ENCODE measurements around the gene AXIN1.
A peak's percentile ranks its signal among the peaks of the same experiment; 100 is the strongest.

Gene AXIN1

GRCh38 chr16:325375-326145, 27.0 kb downstream of the AXIN1 start:
- no peak for DNase-seq (ENCODE audit: low spot score)
- Mint-ChIP-seq H3K27ac (peak overlapping the region; percentile 81), H3K4me1 (ENCODE audit: low read depth) (peaks cover 28% of the 10 kb centered on the region), H3K36me3 (ENCODE audit: low read depth) (peaks cover under 1% of the 10 kb centered on the region), H3K9me3 (no peaks in the 10 kb centered on the region), H3K4me3 (peak overlapping the region; percentile 76), H3K27me3 (ENCODE audit: low read depth) (no peaks in the 10 kb centered on the region)

- Mint-ChIP-seq H3K27ac (peak overlapping the region; percentile 81), H3K36me3 (ENCODE audit: low read depth) (peaks cover 6% of the 10 kb centered on the region), H3K27me3 (ENCODE audit: low read depth) (no peaks in the 10 kb centered on the region), H3K4me1 (ENCODE audit: low read depth) (peaks cover 32% of the 10 kb centered on the region), H3K4me3 (peak overlapping the region; percentile 76), H3K9me3 (no peaks in the 10 kb centered on the region)
- peak; percentile 64 for DNase-seq (ENCODE audit: low spot score)
Observed at GRCh38 chr16:324451-325334, 27.8 kb downstream of the AXIN1 start.

GRCh38 chr16:324201-324450, 28.4 kb downstream of the AXIN1 start:
- Mint-ChIP-seq H3K4me1 (ENCODE audit: low read depth) (peaks cover 34% of the 10 kb centered on the region), H3K27me3 (ENCODE audit: low read depth) (no peaks in the 10 kb centered on the region), H3K9me3 (no peaks in the 10 kb centered on the region), H3K4me3 (peak overlapping the region; percentile 76), H3K27ac (peak overlapping the region; percentile 81), H3K36me3 (ENCODE audit: low read depth) (peaks cover 9% of the 10 kb centered on the region)
- DNase-seq (ENCODE audit: low spot score): no peak

GRCh38 chr16:322476-323143, 29.9 kb downstream of the AXIN1 start:
- Mint-ChIP-seq H3K36me3 (ENCODE audit: low read depth) (peaks cover 15% of the 10 kb centered on the region), H3K27me3 (ENCODE audit: low read depth) (no peaks in the 10 kb centered on the region), H3K4me3 (no peak overlapping the region), H3K27ac (peak overlapping the region; percentile 65), H3K4me1 (ENCODE audit: low read depth) (peaks cover 47% of the 10 kb centered on the region), H3K9me3 (no peaks in the 10 kb centered on the region)
- no peak for DNase-seq (ENCODE audit: low spot score)

GRCh38 chr16:321532-321931, 31.0 kb downstream of the AXIN1 start:
- peaks cover 55% of the 10 kb centered on the region for H3K4me1 Mint-ChIP-seq (ENCODE audit: low read depth)

GRCh38 chr16:320206-320605, 32.3 kb downstream of the AXIN1 start:
- Mint-ChIP-seq H3K4me3 (no peak overlapping the region), H3K27me3 (ENCODE audit: low read depth) (no peaks in the 10 kb centered on the region), H3K4me1 (ENCODE audit: low read depth) (peaks cover 53% of the 10 kb centered on the region), H3K27ac (no peak overlapping the region), H3K9me3 (no peaks in the 10 kb centered on the region), H3K36me3 (ENCODE audit: low read depth) (peaks cover 16% of the 10 kb centered on the region)
- DNase-seq (ENCODE audit: low spot score): no peak

More at GRCh38 chr16:321532-321931, 31.0 kb downstream of the AXIN1 start:
- H3K27me3 Mint-ChIP-seq (ENCODE audit: low read depth): no peaks in the 10 kb centered on the region
- peaks cover 16% of the 10 kb centered on the region for H3K36me3 Mint-ChIP-seq (ENCODE audit: low read depth)
- no peaks in the 10 kb centered on the region for H3K9me3 Mint-ChIP-seq
- no peak overlapping the region for H3K4me3 Mint-ChIP-seq
- DNase-seq (ENCODE audit: low spot score): no peak
- no peak overlapping the region for H3K27ac Mint-ChIP-seq

- H3K27me3 Mint-ChIP-seq (ENCODE audit: low read depth): no peaks in the 10 kb centered on the region
- H3K4me3 Mint-ChIP-seq: no peak overlapping the region
- peaks cover 41% of the 10 kb centered on the region for H3K4me1 Mint-ChIP-seq (ENCODE audit: low read depth)
- H3K27ac Mint-ChIP-seq: no peak overlapping the region
- DNase-seq (ENCODE audit: low spot score): no peak
- no peaks in the 10 kb centered on the region for H3K9me3 Mint-ChIP-seq
- H3K36me3 Mint-ChIP-seq (ENCODE audit: low read depth): peaks cover 19% of the 10 kb centered on the region
Observed at GRCh38 chr16:318628-319027, 33.9 kb downstream of the AXIN1 start.

GRCh38 chr16:317583-317982, 34.9 kb downstream of the AXIN1 start:
- Mint-ChIP-seq H3K4me3 (peak overlapping the region; percentile 20), H3K9me3 (no peaks in the 10 kb centered on the region), H3K36me3 (ENCODE audit: low read depth) (peaks cover 24% of the 10 kb centered on the region), H3K27me3 (ENCODE audit: low read depth) (no peaks in the 10 kb centered on the region), H3K27ac (no peak overlapping the region), H3K4me1 (ENCODE audit: low read depth) (peaks cover 36% of the 10 kb centered on the region)
- no peak for DNase-seq (ENCODE audit: low spot score)

GRCh38 chr16:316741-317464, 35.6 kb downstream of the AXIN1 start:
- DNase-seq (ENCODE audit: low spot score): no peak
- no peak overlapping the region for H3K27ac Mint-ChIP-seq
- no peaks in the 10 kb centered on the region for H3K27me3 Mint-ChIP-seq (ENCODE audit: low read depth)
- peaks cover 36% of the 10 kb centered on the region for H3K4me1 Mint-ChIP-seq (ENCODE audit: low read depth)
- no peaks in the 10 kb centered on the region for H3K9me3 Mint-ChIP-seq
- peaks cover 27% of the 10 kb centered on the region for H3K36me3 Mint-ChIP-seq (ENCODE audit: low read depth)
- H3K4me3 Mint-ChIP-seq: no peak overlapping the region

GRCh38 chr16:314795-315299, 37.7 kb downstream of the AXIN1 start:
- no peak overlapping the region for H3K27ac Mint-ChIP-seq
- H3K9me3 Mint-ChIP-seq: no peaks in the 10 kb centered on the region
- DNase-seq (ENCODE audit: low spot score): no peak
- H3K4me1 Mint-ChIP-seq (ENCODE audit: low read depth): peaks cover 32% of the 10 kb centered on the region
- no peaks in the 10 kb centered on the region for H3K27me3 Mint-ChIP-seq (ENCODE audit: low read depth)
- no peak overlapping the region for H3K4me3 Mint-ChIP-seq
- peaks cover 24% of the 10 kb centered on the region for H3K36me3 Mint-ChIP-seq (ENCODE audit: low read depth)

GRCh38 chr16:314351-314750, 38.2 kb downstream of the AXIN1 start:
- Mint-ChIP-seq H3K4me1 (ENCODE audit: low read depth) (peaks cover 32% of the 10 kb centered on the region), H3K27me3 (ENCODE audit: low read depth) (no peaks in the 10 kb centered on the region), H3K36me3 (ENCODE audit: low read depth) (peaks cover 21% of the 10 kb centered on the region), H3K9me3 (no peaks in the 10 kb centered on the region), H3K4me3 (no peak overlapping the region), H3K27ac (no peak overlapping the region)
- no peak for DNase-seq (ENCODE audit: low spot score)

GRCh38 chr16:311725-312124, 40.8 kb downstream of the AXIN1 start:
- H3K27ac Mint-ChIP-seq: no peak overlapping the region
- H3K4me1 Mint-ChIP-seq (ENCODE audit: low read depth): peaks cover 13% of the 10 kb centered on the region
- H3K4me3 Mint-ChIP-seq: no peak overlapping the region
- no peaks in the 10 kb centered on the region for H3K9me3 Mint-ChIP-seq
- H3K27me3 Mint-ChIP-seq (ENCODE audit: low read depth): no peaks in the 10 kb centered on the region
- H3K36me3 Mint-ChIP-seq (ENCODE audit: low read depth): peaks cover 22% of the 10 kb centered on the region
- no peak for DNase-seq (ENCODE audit: low spot score)

- H3K27ac Mint-ChIP-seq: no peak overlapping the region
- peaks cover 6% of the 10 kb centered on the region for H3K4me1 Mint-ChIP-seq (ENCODE audit: low read depth)
Observed at GRCh38 chr16:309476-309875, 43.0 kb downstream of the AXIN1 start.

More at GRCh38 chr16:309476-309875, 43.0 kb downstream of the AXIN1 start:
- no peaks in the 10 kb centered on the region for H3K27me3 Mint-ChIP-seq (ENCODE audit: low read depth)
- H3K36me3 Mint-ChIP-seq (ENCODE audit: low read depth): peaks cover 25% of the 10 kb centered on the region
- no peak overlapping the region for H3K4me3 Mint-ChIP-seq
- no peak for DNase-seq (ENCODE audit: low spot score)
- no peaks in the 10 kb centered on the region for H3K9me3 Mint-ChIP-seq

Measured in T-helper 2 cell treated with Interferon-gamma antibody and Interleukin-4, amounts not matched to agents 5 μg/mL and 100 μg/mL, for 36 hours (primary cell).